ENCODE measurements around the gene BCORL1. TPM values are rescaled to one million over a fixed set of nuclear protein-coding genes. Genes with fewer than 3 reads are reported as not detected.

Gene BCORL1
- total and polyA plus RNA-seq, 2 donors from 2014 or later = 3.9 to 14.1 TPM

DNA sequence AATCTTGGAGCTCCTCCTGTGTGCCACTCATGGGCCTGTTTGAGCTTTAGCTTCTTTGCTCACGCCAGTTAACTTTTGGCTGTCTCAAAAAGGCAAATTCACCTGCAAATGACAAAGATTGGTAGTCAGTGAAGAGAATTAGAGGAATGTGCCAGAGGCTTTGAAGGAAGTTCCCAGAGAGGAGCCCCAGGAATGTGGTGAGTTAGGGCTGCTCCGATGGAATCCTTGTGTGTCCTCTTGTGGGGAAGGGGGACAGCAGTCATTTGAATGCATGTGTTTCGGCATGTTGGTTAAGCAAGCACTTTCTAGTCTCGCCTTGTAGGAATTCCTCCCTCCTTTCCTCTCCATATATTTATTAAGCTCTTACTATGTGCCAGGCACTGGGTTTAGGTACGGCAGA, 65.0 kb downstream of the BCORL1 start:
- intact Hi-C loops (cut with DNase I) = no loop called here
- no peaks in the 10 kb centered on the region for H3K4me1 ChIP-seq (ENCODE audit: control insufficient read depth in 2 of 3, insufficient read depth in 2 of 3, low read depth in 1 of 3, low read length in 3 of 3)
- H3K9me3 ChIP-seq (ENCODE audit: control insufficient read depth in 2 of 3, insufficient read depth in 1 of 3, low read length in 3 of 3) = no peaks in the 10 kb centered on the region
- DNase-seq (no peak), FAIRE-seq (no peak)
- H3K27me3 ChIP-seq (ENCODE audit: control insufficient read depth, insufficient read depth, low read length) = no peaks in the 10 kb centered on the region
- no peak overlapping the region for H3K9ac ChIP-seq (ENCODE audit: low read length in 3 of 3)
- TF ChIP-seq, protein P1, sequence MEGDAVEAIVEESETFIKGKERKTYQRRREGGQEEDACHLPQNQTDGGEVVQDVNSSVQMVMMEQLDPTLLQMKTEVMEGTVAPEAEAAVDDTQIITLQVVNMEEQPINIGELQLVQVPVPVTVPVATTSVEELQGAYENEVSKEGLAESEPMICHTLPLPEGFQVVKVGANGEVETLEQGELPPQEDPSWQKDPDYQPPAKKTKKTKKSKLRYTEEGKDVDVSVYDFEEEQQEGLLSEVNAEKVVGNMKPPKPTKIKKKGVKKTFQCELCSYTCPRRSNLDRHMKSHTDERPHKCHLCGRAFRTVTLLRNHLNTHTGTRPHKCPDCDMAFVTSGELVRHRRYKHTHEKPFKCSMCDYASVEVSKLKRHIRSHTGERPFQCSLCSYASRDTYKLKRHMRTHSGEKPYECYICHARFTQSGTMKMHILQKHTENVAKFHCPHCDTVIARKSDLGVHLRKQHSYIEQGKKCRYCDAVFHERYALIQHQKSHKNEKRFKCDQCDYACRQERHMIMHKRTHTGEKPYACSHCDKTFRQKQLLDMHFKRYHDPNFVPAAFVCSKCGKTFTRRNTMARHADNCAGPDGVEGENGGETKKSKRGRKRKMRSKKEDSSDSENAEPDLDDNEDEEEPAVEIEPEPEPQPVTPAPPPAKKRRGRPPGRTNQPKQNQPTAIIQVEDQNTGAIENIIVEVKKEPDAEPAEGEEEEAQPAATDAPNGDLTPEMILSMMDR (IDR thresholded peaks at IDR 0.05; ENCODE audit: borderline replicate concordance, extremely low read depth, insufficient read depth) = no peak
- H3K4me3 ChIP-seq (ENCODE audit: low read length in 3 of 3) = no peak overlapping the region
- H3K36me3 ChIP-seq (ENCODE audit: control insufficient read depth in 2 of 3, insufficient read depth in 3 of 3, low read length in 3 of 3) = peaks cover 8 to 38% (median 11%) of the 10 kb centered on the region in 3 donors
- H3K27ac ChIP-seq (ENCODE audit: low read depth in 2 of 2, low read length in 2 of 2) = no peak overlapping the region

- Histone ChIP-seq H3K27ac (ENCODE audit: low read depth in 2 of 2, low read length in 2 of 2) (no peak overlapping the region), H3K9ac (ENCODE audit: low read length in 3 of 3) (no peak overlapping the region), H3K4me1 (ENCODE audit: control insufficient read depth in 2 of 3, insufficient read depth in 2 of 3, low read depth in 1 of 3, low read length in 3 of 3) (no peaks in the 10 kb centered on the region), H3K36me3 (ENCODE audit: control insufficient read depth in 2 of 3, insufficient read depth in 3 of 3, low read length in 3 of 3) (peaks cover 8 to 38% (median 11%) of the 10 kb centered on the region in 3 donors), H3K4me3 (ENCODE audit: low read length in 3 of 3) (no peak overlapping the region), H3K9me3 (ENCODE audit: control insufficient read depth in 2 of 3, insufficient read depth in 1 of 3, low read length in 3 of 3) (no peaks in the 10 kb centered on the region), H3K27me3 (ENCODE audit: control insufficient read depth, insufficient read depth, low read length) (no peaks in the 10 kb centered on the region)
- intact Hi-C loops (cut with DNase I) = no loop called here
- TF ChIP-seq, protein P1 (IDR thresholded peaks at IDR 0.05; ENCODE audit: borderline replicate concordance, extremely low read depth, insufficient read depth) = no peak
- DNase-seq = no peak
- no peak for FAIRE-seq
Measured at GRCh38 chrX:130048686-130049222, 66.3 kb downstream of the BCORL1 start.

DNA sequence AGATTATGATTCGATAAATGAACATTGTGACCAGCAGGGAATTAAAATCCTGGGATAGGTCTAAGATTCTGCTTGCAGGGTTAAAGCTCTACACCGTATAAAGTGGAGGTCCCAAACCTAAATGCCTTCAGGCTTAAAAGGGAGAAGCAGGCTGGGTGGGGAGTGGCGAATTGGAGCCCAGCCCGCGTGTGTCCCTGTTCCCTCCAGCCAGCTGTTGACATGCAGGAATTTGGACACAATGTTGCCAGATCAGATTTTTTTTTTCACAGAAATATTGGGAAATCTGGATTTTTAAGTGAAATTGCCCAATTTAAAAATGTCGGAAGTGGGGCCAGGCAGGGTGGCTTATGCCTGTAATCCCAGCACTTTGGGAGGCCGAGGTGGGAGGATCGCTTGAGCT, 67.4 kb downstream of the BCORL1 start:
- no peak for FAIRE-seq

More for the DNA sequence above, 67.4 kb downstream of the BCORL1 start:
- DNase-seq = no peak
- intact Hi-C loops (cut with DNase I) = no loop called here
- Histone ChIP-seq H3K27me3 (ENCODE audit: control insufficient read depth, insufficient read depth, low read length) (no peaks in the 10 kb centered on the region), H3K4me1 (ENCODE audit: control insufficient read depth in 2 of 3, insufficient read depth in 2 of 3, low read depth in 1 of 3, low read length in 3 of 3) (no peaks in the 10 kb centered on the region), H3K27ac (ENCODE audit: low read depth in 2 of 2, low read length in 2 of 2) (no peak overlapping the region), H3K9ac (ENCODE audit: low read length in 3 of 3) (no peak overlapping the region), H3K36me3 (ENCODE audit: control insufficient read depth in 2 of 3, insufficient read depth in 3 of 3, low read length in 3 of 3) (peaks cover 8 to 38% (median 11%) of the 10 kb centered on the region in 3 donors), H3K4me3 (ENCODE audit: low read length in 3 of 3) (no peak overlapping the region), H3K9me3 (ENCODE audit: control insufficient read depth in 2 of 3, insufficient read depth in 1 of 3, low read length in 3 of 3) (no peaks in the 10 kb centered on the region)
- TF ChIP-seq, protein P1 (IDR thresholded peaks at IDR 0.05; ENCODE audit: borderline replicate concordance, extremely low read depth, insufficient read depth) = no peak

Measured in kidney (tissue), 14 donors.